NCI-H345 (cell line): ENCODE measurements around the gene VN1R5.
"Not testable (repeated sequence)": the region's sequence is repeated elsewhere in the genome, so short reads cannot be mapped to it uniquely, and the experiment has no call there.

Experiments used
- DNase-seq: peaks from one replicate; lab custom pipeline; 2025; lab: John Stamatoyannopoulos, UW

The VN1R5 gene

DNA sequence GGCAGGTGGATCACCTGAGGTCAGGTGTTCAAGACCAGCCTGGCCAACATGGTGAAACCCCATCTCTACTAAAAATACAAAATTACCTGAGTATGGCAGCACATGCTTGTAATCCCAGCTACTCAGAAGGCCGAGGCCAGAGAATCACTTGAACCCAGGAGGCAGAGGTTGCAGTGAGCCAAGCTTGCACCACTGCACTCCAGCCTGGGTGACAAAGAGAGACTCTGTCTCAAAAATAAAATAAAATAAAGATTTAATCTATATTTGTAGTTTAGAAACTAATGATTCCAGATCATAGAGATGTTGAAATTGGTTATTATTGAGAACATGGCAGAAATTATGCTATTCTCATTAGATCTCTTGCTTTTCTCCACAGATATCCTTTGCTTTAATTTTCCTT, at the start of gene VN1R5:
Gene VN1R5, plus strand, starts transcription at position 301 of the 400 bp plus-strand sequence.
- DNase-seq: not testable (repeated sequence)

DNA sequence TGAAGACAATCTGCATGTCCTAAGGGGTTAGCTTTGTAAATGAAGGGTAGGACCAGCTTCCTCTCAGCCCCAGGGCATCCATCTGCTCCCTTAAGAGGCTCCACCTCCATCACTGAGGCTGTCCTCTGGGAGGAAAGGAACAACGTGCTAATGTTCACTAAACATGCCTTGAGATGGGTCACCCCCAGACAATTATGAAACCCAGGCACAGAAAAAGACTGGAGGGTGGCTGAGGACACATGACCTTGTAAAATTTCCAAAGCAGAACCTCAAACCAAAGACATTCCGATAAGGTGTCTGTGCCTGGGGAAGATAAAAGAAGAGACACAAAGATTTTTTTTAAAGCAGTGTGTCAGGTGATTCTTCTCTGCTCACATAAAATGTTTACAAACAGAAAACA, 46.5 kb upstream of the VN1R5 start:
- DNase-seq: no peak

DNA sequence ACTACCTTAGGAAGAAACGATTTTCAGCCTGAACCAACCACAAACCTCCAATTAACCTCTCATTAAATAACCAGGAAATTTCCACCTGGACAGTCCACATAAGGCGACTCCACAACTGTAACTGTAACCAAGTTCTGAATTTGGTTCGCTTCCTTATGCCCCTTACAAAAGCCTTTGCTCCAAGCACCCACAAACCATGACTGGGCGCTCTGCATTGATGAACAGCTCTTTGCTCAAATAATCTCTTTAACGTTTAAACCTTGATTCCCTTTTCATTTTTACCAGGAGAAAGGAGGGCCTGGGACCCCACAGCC, 45.9 kb upstream of the VN1R5 start:
- no peak for DNase-seq

DNA sequence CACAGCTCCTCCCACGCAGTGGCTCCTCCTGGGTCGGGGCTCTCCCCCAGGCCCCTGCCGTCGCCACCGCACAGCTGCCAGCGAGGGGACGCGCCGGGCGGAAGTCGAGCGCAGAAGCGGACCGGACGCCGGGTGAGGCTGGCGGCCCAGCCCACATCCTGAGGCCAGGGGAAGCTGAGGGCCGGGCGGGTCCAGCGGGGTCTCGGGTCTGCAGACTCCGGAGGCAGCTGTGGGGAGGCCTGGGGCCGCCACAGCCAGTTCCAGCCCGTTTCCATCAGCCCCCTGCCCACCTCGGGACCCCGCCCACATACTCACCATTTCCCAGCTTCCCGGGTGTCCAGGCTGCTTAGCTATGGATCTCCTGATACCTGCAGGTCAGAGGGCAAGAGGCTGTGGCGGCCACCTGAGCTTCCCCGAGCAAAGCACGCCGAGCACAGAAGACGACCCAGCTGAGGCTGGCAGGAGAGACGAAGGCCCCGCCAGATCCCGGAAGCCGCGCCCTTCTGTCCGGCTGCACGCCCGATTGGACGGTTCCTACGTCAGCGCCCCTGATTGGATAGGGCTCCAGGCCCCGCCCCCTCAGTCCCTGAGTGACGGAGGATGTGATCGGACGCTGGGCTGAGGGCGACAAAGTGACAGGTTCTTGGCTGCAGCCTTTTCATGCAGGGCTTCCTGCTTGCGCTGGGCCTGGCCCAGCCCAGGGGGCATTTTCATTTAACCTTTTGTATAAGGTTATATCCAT, 45.3 kb upstream of the VN1R5 start:
- peak; percentile 96 for DNase-seq

DNA sequence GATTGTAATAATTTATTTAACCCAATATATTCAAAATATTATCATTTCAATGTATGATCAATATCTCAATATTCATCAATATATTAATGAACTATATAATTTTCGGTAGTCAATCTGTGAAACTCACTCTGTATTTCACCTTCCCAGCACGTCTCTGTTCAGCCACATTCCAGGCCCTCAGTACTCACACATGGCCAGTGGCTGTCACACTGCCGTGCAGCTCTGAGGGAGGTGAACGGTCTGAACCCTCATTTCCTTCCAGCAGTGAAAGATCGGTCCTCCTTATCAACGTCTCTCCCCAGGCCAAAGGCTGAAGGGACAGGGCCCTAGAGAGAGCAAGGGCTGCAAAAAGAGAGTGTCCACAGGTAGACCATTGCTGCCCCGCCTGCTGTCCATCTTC, 44.5 kb upstream of the VN1R5 start:
- no peak for DNase-seq

DNA sequence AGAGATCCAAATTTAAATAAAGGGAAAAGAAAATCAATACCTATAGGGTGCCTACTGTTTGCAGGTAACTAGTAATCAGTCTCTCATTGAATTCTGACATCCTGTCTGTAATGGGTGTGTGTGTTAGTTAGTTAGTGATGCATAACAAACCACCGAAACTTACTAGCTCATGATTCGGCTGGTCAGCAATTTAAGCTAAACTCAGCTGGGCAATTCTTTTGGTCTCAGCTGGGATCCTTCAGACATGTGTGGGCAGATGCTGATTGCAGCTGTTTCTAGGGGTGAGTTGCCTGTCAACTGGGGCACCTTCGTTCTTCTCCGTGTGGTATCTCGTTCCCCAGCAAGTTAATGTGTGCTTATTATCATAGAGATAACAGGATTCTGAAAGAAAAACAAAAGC, 43.9 kb upstream of the VN1R5 start:
- no peak for DNase-seq

DNA sequence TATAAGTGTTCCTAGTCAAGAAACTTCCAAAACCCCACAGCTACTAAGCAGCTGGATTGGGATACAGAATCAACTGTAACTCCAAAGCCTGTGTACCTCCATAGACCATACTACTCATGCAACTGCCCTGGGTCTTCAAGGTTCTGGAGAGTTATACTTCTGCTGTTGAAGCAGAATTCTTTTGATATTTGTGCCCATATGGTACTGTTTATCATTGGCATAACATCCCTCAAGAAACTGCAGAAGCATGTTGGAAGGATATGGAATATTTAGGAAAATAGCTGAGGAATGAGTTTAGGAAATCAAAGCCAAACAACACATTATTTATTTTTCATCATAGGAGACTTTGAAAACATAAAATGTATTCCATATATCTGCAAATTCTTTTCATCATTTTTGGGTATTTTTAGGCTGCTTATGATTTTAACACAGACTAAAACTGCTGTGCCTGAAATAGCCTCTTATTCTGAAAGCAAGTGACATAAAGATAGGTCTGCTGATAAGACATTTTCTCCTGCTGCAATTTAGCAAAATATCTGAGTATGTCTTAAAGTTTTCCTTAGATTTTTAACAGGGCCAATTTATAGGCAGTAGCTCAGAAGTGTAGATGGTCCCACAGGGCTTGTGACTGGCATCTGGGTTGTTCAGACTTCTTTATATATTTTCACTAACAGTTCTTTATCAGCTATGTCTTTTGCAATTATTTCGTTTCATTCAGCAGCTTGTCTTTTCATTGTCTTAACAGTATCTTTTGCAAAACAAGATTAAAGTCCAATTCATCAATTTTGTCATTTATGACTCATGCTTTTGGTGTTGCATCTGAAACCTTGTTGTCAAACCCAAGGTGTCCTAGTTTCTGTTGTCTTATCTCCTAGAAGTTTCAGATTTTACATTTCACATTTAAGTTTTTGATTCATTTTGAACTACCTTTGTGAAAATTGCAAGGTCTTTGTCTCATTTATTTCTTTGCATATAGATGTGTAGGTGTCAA, 43.0 kb upstream of the VN1R5 start:
- DNase-seq: no peak

DNA sequence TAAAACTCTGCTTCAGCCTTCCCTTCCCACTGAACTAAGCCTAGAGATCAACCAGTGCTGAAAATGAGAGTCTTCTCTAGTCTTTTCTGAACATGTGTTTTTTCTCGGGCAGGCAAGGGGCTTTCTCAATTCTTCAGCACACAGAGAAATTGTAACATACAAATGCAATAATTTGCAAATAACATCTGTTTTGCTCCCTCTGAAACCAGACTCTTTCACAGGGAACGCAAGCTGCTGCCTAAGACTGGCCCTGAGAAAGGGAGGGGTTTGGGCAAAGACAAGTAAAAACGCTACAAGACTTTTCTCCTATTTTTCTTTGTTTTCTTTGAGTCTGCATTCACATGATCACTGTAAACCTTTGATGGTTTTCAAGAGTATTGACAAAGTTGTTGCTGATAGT, 39.6 kb upstream of the VN1R5 start:
- DNase-seq: no peak

DNA sequence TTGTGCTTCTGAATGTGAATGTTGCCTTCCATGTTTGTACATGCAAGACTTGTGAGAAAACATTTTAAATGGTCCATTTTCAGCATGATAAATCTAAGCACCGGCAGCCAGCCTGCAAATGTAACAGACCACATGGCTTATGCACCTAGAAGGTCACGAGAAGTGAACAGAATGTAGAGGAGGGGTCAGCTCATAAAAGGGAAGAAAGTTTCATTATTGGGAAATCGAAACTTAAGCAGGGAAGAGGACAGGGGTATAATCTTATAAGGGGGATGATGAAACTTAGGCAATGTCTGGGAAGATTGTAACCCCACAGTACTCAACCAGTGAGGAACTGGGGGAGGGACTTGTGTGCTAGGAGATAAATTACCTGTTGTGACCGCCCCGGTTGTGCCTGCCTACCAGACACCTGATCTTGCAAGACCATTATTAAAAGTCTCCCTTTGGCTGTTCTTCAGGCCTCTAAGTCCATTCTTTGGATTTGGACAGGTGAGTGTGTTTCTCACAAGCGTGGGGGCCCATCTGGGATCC, 37.7 kb upstream of the VN1R5 start:
- DNase-seq: no peak

DNA sequence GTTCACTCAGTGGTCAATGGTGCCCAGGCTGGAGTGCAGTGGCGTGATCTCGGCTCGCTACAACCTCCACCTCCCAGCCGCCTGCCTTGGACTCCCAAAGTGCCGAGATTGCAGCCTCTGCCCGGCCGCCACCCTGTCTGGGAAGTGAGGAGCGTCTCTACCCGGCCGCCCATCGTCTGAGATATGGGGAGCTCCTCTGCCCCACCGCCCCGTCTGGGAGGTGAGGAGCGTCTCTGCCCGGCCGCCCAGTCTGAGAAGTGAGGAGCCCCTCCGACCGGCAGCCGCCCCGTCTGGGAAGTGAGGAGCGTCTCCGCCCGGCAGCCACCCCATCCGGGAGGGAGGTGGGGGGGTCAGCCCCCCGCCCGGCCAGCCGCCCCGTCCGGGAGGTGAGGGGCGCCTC, 35.6 kb upstream of the VN1R5 start:
- DNase-seq: not testable (repeated sequence)

DNA sequence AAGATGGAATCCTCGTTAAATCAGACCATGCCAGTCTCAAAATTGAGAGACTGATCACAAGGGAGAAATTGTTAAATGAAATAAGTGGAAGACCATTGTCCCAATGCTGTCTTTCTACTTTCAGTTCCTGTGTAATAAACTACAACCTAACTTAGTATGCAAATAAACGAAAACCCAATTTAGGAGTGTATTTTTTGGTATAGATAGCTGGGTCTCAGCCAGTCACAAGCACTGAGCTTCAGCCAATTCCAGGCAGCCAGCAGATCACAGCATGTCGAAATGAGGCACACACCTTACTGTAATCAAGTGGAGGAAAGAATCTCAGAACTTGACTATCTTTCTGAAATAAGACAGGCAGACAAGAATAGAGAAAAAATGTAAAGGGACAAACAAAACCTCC, 33.0 kb upstream of the VN1R5 start:
- no peak for DNase-seq

DNA sequence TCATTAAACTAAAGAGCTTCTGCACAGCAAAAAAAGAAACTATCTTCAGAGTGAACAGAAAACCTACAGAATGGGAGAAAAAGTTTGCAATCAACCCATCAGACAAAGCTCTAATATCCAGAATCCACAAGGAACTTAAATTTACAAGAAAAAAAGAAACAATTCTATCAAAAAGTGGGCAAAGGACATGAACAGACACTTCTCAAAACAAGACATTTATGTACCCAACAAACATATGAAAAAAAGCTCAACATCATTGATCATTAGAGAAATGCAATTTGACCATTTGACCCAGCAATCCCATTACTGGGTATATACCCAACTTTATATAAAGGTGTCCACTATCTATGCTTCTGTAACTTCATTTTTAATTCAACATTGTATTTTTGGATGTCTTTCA, 31.1 kb upstream of the VN1R5 start:
- DNase-seq: no peak

DNA sequence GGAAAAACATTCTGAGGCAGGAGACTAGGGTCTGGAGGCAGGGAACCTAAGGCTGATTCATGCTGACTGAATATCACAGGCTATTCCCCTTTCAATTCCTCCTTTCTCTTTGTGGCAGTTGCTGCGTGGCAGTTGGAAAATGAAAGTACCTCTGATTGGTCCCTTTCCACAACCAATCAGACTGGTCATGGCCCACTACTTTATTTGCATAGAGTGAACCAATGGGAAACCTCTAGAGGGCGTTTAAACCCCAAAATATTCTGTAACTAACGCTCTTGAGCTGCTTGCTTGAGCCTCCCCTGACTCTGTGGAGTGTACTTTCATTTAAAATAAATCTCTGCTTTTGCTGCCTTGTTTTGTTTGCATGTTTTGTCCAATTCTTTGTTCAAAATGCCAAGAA, 27.7 kb upstream of the VN1R5 start:
- DNase-seq: no peak

DNA sequence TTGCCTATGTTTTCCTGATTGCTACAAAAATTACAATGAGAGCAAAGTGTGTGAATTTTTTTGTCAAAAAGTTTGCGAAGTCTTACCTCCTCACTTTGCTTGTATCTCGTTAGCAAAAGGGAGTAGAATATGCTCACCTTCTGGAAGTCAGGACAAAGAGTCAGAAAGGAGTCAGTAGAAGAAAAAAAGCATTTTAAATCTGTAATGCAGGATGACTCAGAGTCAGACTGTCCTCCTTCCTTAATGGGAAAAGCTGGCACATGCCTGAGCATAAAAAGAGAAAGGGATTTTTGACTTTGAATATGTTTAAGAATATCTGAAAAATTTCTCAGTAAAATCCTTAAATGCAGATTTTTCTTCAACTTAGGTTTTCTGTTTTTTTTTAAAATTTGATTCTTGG, 14.2 kb upstream of the VN1R5 start:
- no peak for DNase-seq

DNA sequence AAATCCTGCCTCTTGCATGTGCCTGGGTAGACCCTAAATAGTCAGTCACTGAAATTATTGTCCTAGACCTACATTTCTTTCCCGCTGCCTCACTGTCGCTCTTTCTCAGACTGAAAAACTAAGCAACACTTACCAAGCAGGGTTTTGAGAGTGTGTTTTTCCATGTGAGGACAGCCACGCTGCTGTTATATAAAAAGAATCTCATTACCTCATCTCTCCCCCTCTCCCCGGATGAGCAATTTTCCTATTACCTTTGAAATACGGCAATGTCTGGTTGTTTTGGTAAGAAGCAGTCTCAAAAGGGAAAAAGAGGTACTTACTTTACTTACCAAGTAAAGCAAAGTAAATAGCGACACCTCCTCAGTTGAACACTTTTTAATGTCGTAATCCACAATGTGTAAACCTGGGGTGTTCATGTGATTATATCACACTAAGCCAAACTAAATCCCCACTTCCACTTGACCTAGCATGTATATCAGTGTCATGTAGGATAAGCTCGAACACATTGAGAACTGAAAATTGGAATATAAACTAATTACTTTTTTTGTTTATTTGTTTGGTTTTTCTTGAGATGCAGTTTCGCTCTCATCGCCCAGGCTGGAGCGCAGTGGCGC, 12.2 kb upstream of the VN1R5 start:
- no peak for DNase-seq

DNA sequence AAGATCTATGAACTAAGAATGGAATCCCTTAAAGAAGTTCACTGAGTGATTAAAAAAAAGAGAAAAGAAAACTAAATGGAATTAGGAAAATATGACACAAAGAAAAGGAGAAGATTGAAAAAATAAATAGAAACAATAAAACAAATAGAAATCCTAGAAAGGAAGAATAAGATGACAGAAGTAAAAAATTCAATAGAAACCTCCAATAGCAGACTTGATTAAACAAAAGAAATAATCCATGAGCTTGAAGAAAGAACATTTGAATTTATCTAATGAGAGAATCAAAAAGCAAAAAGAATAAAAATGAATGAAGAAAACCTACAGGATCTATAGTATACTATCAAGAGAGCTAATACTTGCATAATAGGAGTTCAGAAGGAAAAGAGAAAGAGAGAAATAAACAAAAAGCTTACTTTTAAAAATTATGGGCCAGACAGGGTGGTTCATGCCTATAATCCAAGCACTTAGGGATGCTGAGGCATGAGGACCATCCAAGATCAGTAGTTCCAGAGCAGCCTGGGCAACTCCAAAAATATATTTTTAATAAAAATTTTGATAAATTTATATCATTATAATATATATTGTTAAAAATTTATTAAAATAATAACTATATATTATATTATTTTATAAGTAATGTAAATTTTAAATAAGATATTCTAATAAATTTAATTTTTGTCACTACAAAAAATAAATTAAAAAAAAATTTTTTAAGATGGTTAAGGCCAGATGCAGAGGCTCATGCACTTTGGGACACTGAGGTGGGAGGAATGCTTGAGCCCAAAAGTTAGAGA, 9.4 kb upstream of the VN1R5 start:
- no peak for DNase-seq

DNA sequence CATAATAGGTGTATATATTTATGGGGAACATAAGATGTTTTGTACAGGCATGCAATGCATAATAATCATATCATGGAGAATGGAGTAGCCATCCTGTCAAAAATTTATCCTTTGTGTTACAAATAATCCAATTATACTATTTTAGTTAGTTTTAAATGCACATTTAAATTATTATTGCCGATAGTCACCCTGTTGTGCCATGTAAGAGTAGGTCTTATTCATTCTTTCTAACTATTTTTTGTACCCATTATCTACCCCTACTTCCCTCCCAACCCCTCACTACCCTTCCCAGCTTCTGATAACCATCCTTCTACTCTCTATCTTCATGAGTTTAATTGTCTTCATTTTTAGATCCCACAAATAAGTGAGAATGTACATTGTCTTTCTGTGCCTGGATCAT, 8.3 kb upstream of the VN1R5 start:
- DNase-seq: no peak

DNA sequence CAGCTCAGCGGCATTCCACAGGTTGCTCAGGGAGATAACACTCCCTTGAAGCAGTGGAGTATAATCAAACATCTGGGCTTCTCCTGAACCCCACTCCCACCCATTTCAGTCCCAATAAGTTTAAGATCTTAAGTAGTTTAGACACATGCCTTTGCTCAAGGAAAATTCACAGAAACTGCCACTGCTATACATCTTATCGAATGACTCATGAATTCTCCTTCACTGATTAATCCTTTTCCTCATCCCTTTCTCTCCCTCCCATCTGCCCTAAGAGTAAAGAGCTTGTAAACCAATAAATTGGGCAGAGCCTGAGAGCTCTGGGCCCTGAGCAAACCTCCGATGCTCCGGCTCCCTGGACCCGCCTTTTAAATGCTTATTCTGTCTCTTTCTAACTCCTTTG, 10.2 kb downstream of the VN1R5 start:
- no peak for DNase-seq

DNA sequence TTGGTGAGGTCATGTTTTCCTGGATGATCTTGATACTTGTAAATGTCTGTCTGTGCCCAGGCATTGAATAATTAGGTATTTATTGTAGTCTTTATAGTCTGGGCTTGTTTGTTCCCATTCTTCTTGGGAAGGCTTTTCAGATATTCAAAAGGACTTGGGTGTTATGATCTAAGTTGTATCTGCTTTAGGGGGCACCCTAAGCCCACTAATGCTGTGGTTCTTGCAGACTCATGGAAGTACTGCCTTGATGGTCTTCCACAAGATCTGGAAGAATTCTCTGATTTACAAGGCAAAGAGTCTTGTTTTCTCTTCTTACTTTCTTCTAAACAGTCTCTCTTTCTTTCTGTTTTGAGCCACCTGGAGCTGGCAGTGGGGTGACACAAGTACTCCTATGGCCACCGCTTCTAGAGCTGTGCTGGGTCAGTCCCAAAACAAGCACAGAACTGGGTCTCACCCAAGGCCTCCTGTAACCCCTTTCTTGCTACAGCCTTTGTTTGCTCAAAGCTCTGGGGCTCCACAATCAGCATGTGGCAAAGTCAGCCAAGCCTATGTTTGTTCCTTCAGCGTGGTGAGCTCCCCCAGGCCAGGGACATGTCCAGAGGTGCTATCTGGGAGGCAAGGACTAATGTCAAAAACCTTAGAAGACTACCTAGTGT, 12.6 kb downstream of the VN1R5 start:
- no peak for DNase-seq

DNA sequence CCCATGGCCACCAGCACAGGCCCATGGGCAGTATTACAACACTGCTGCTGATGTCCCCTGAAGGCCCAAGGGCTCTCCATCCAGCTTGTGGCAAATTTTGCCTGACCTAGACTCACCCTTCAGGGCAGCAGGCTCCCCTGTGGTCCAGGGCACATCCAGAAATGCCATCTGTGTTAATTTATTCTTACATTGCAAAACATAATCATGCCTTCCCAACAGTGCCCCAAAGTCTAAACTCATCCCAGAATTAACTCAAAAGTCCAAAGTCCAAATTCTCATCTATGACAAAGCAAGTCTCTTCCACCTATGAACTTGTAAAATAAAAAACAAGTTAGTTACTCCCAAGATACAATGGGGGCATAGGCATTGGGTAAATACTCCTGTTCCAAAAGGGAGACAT, 13.3 kb downstream of the VN1R5 start:
- DNase-seq: no peak

DNA sequence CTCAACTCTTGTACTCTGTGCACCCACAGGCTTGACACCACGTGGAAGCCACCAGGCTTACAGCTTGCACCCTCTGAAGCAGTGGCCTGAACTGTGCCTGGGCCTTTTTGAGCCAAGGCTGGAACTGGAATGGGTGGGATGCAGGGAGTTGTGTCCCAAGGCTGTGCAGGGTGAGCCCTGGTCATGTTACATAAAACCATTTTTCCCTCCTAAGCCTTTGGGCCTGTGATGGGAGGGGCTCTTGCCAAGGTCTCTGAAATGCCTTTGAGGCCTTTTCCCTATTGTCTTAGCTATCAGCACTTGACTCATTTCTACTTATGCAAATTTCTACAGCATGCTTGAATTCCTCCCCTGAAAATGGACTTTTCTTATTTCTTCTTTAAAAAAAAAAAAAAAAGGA, 14.1 kb downstream of the VN1R5 start:
- DNase-seq: no peak
